ENCODE data around the gene C4orf46.
"Not testable (repeated sequence)": the region's sequence is repeated elsewhere in the genome, so short reads cannot be mapped to it uniquely, and the experiment has no call there.

Gene C4orf46

GRCh38 chr4:158671665-158671914, at the start of gene C4orf46:
C4orf46 (minus strand) TSS chr4:158671887; CDS start chr4:158671801, 86 bp downstream.
- Histone ChIP-seq H3K36me3 (ENCODE audit: insufficient read depth, low read length) (no peaks in the 10 kb centered on the region), H3K9ac (ENCODE audit: low read depth, low read length) (peak within 1 kb of the TSS; percentile 75)

DNA sequence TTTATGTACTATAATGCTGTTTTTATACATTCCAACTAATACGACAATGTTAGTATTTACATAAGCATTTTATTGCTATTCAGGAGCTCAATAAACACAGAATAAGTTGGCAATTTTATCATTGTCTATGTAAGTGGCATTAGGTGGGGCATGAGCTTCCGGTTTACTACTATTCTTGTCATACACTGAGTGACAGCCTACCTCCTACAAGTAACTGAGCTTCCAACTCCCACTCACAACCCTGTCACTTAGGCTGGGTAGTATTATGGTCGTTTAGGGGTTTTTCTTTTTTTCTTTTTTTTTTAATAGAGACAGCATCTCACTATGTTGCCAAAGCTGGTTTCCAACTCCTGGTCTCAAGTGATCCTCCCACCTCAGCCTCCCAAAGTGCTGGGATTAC, 44.1 kb upstream of the C4orf46 start:
- Histone ChIP-seq H3K4me1 (ENCODE audit: insufficient read depth, low read length) (no peaks in the 10 kb centered on the region), H3K9me3 (ENCODE audit: control insufficient read depth, insufficient read depth, low read length) (no peaks in the 10 kb centered on the region), H3K36me3 (ENCODE audit: insufficient read depth, low read length) (peaks cover 4% of the 10 kb centered on the region), H3K9ac (ENCODE audit: low read depth, low read length) (no peak overlapping the region)

More at GRCh38 chr4:158671665-158671914, at the start of gene C4orf46:
- no peaks in the 10 kb centered on the region for H3K9me3 ChIP-seq (ENCODE audit: control insufficient read depth, insufficient read depth, low read length)
- H3K4me1 ChIP-seq (ENCODE audit: insufficient read depth, low read length): peaks cover 4% of the 10 kb centered on the region; the same call in 1 of the 2 replicates

- Histone ChIP-seq H3K4me1 (ENCODE audit: insufficient read depth, low read length) (no peaks in the 10 kb centered on the region), H3K36me3 (ENCODE audit: insufficient read depth, low read length) (peaks cover 4% of the 10 kb centered on the region), H3K9me3 (ENCODE audit: control insufficient read depth, insufficient read depth, low read length) (no peaks in the 10 kb centered on the region), H3K9ac (ENCODE audit: low read depth, low read length) (no peak overlapping the region)
These were observed 43.2 kb upstream of the C4orf46 start for GRCh38 chr4:158714937-158715336.

DNA sequence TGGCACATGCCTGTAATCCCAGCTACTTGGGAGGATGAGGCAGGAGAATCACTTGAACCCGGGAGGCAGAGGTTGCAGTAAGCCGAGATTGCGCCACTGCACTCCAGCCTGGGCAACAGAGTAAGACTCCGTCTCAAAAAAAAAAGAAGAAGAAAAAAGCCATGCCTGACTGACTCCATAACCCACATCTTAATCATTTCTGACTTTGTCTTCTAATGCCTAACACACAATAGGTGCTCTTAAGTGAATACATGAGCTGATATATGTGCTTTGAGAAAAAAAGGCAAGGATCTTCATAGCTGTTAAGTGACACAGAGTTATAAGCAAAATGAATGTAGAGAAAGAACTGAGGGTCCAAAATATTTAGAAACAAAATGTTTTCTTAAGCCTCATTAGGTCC, 40.9 kb upstream of the C4orf46 start:
- H3K36me3 ChIP-seq (ENCODE audit: insufficient read depth, low read length); H3K4me1 ChIP-seq (ENCODE audit: insufficient read depth, low read length); H3K9me3 ChIP-seq (ENCODE audit: control insufficient read depth, insufficient read depth, low read length); H3K9ac ChIP-seq (ENCODE audit: low read depth, low read length): not testable (repeated sequence)

DNA sequence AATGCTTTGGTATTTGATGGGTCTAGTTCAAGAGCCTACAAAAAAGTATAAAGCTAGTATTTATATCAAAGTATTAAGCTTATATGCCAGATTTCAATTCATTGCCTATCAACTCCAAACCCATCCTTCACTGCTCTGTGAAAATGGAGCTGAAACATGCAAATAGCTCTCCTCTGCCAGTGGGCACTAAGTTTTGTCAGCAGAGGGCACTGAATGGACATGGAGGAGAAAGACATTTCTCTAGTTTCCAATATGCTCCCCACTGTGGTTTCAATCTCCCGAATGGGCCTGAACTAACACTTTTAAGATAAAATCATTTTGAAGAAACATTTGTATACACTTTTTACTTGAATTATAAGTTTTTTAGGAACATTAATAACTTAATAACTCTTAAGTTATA, 39.1 kb upstream of the C4orf46 start:
- no peaks in the 10 kb centered on the region for H3K9me3 ChIP-seq (ENCODE audit: control insufficient read depth, insufficient read depth, low read length)
- no peak overlapping the region for H3K9ac ChIP-seq (ENCODE audit: low read depth, low read length)
- H3K4me1 ChIP-seq (ENCODE audit: insufficient read depth, low read length): no peaks in the 10 kb centered on the region
- H3K36me3 ChIP-seq (ENCODE audit: insufficient read depth, low read length): peaks cover 4% of the 10 kb centered on the region; the same call in 1 of the 2 replicates

- Histone ChIP-seq H3K9ac (ENCODE audit: low read depth, low read length) (no peak overlapping the region), H3K4me1 (ENCODE audit: insufficient read depth, low read length) (no peaks in the 10 kb centered on the region), H3K36me3 (ENCODE audit: insufficient read depth, low read length) (no peaks in the 10 kb centered on the region), H3K9me3 (ENCODE audit: control insufficient read depth, insufficient read depth, low read length) (no peaks in the 10 kb centered on the region)
These were observed 32.6 kb upstream of the C4orf46 start for GRCh38 chr4:158704274-158704673.

- Histone ChIP-seq H3K9me3 (ENCODE audit: control insufficient read depth, insufficient read depth, low read length) (no peaks in the 10 kb centered on the region), H3K4me1 (ENCODE audit: insufficient read depth, low read length) (peaks cover 6% of the 10 kb centered on the region), H3K9ac (ENCODE audit: low read depth, low read length) (no peak overlapping the region), H3K36me3 (ENCODE audit: insufficient read depth, low read length) (peaks cover 2% of the 10 kb centered on the region)
These were observed 17.1 kb upstream of the C4orf46 start for GRCh38 chr4:158688813-158689212.

- Histone ChIP-seq H3K4me1 (ENCODE audit: insufficient read depth, low read length) (no peaks in the 10 kb centered on the region), H3K9me3 (ENCODE audit: control insufficient read depth, insufficient read depth, low read length) (no peaks in the 10 kb centered on the region), H3K9ac (ENCODE audit: low read depth, low read length) (no peak overlapping the region), H3K36me3 (ENCODE audit: insufficient read depth, low read length) (no peaks in the 10 kb centered on the region; the same call in 1 of the 2 replicates)
These were observed 10.4 kb upstream of the C4orf46 start for GRCh38 chr4:158682066-158682465.

- no peaks in the 10 kb centered on the region for H3K9me3 ChIP-seq (ENCODE audit: control insufficient read depth, insufficient read depth, low read length)
- H3K9ac ChIP-seq (ENCODE audit: low read depth, low read length): no peak overlapping the region
- no peaks in the 10 kb centered on the region for H3K4me1 ChIP-seq (ENCODE audit: insufficient read depth, low read length)
- no peaks in the 10 kb centered on the region; the same call in 1 of the 2 replicates for H3K36me3 ChIP-seq (ENCODE audit: insufficient read depth, low read length)
These were observed 9.9 kb upstream of the C4orf46 start for GRCh38 chr4:158681629-158682028.

DNA sequence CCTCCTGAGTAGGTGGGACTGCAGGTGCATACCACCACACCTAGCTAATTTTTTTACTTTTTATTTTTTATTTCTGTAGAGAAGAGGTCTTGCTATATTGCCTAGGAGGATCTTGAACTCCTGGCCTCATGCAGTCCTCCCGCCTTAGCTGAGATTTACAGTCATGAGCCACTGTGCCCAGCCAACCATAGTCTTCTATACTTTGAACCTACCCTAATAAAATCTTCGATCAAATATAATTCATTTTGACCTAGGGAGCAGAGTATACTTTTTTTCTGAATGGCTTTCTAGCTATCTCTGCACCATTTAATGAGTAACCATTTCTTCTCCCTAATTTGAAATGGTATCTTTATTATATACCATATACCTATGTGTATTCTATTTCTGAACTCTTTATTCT, 7.1 kb upstream of the C4orf46 start:
- no peaks in the 10 kb centered on the region for H3K9me3 ChIP-seq (ENCODE audit: control insufficient read depth, insufficient read depth, low read length)
- H3K36me3 ChIP-seq (ENCODE audit: insufficient read depth, low read length): no peaks in the 10 kb centered on the region
- no peaks in the 10 kb centered on the region for H3K4me1 ChIP-seq (ENCODE audit: insufficient read depth, low read length)
- H3K9ac ChIP-seq (ENCODE audit: low read depth, low read length): no peak overlapping the region

GRCh38 chr4:158676076-158676475, 4.4 kb upstream of the C4orf46 start:
- Histone ChIP-seq H3K9ac (ENCODE audit: low read depth, low read length) (no peak overlapping the region), H3K4me1 (ENCODE audit: insufficient read depth, low read length) (no peaks in the 10 kb centered on the region), H3K36me3 (ENCODE audit: insufficient read depth, low read length) (no peaks in the 10 kb centered on the region), H3K9me3 (ENCODE audit: control insufficient read depth, insufficient read depth, low read length) (no peaks in the 10 kb centered on the region)

- H3K9me3 ChIP-seq (ENCODE audit: control insufficient read depth, insufficient read depth, low read length): no peaks in the 10 kb centered on the region
- peaks cover 4% of the 10 kb centered on the region; the same call in 1 of the 2 replicates for H3K4me1 ChIP-seq (ENCODE audit: insufficient read depth, low read length)
- H3K36me3 ChIP-seq (ENCODE audit: insufficient read depth, low read length): no peaks in the 10 kb centered on the region
- H3K9ac ChIP-seq (ENCODE audit: low read depth, low read length): no peak overlapping the region
These were observed 1.9 kb upstream of the C4orf46 start for GRCh38 chr4:158673633-158674032.

DNA sequence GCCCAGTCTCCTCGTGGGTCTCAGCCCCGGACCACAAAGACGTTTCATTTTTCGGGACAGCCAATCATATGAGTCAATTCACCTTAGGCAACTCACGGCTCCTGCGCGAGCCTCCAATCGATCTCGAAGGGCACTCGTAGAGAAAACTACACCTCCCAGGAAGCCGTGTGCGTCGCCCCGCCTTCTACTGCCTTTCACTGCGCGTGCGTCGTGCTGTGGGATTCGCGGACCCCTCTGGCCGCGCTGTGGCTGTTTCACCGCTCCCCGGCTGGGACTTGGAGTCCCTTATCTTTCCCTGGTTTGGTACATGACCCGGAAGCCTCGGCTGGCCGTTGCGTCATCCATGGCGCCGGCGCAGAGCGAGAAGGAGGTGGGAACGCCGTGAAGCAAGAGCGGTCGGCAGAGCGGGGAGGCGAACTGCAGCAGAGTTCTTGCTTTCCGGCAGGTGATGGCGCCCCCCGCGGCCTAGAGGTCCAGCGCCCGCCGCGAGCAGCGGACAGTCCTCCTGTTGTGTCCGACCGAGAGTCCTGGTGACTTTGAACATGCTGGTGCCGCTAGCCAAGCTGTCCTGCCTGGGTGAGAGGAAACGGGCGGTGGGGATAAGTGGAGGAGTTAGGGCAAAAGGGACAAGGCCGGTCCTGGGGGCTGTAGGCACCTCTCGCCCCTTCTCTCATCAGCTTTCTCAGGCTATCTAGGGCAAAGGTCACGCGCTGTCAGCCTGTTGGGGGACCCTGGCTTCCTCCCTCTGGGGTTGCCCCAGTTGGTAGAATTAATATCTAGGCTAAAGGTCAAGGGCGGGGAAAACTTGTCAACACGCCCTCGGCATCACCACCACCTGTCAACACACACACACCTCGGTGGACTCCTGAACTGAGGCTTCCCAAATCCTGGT, 474 bp upstream of the C4orf46 start, which contains the start of gene ETFDH:
ETFDH (plus strand) TSS at position 382 of the 892 bp plus-strand sequence; CDS start at position 543, 161 bp downstream.
- Histone ChIP-seq H3K9ac (ENCODE audit: low read depth, low read length) (peak within 1 kb of the TSS; percentile 75), H3K36me3 (ENCODE audit: insufficient read depth, low read length) (no peaks in the 10 kb centered on the region), H3K9me3 (ENCODE audit: control insufficient read depth, insufficient read depth, low read length) (no peaks in the 10 kb centered on the region), H3K4me1 (ENCODE audit: insufficient read depth, low read length) (peaks cover 4% of the 10 kb centered on the region; the same call in 1 of the 2 replicates)

DNA sequence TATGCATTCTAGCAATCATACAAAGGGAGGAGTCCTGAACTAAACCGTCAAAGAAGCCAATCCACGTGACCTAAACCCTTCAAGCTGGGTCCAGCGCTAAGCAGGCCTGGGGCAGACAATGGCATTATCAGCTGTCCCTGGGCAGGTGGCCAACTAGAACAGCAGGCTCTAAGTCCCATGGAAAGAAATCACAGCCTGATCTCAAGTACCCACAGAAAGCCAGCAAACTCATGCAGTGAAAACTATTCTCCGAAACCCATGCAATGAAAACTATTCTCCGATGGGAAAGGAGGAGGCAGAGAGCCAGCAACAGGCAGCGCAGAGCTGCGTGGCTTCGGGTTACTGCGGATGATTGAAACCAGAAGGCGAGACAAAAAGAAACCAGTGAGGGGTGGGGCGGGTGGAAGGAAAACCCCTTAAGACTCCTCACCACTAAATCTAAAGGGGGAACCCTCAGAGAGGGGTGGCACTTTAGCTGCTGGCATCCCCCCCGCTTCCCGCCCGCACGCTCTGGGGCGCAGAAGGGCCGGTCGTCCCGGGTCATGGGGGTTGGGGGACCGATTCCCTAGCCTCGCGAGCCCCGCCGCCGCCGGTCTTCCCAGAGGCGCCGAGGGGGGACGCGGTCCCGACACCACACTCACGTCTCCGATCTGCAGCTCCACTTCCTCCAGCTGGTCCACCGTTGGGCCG, 567 bp downstream of the C4orf46 start:
- Histone ChIP-seq H3K9me3 (ENCODE audit: control insufficient read depth, insufficient read depth, low read length) (no peaks in the 10 kb centered on the region), H3K4me1 (ENCODE audit: insufficient read depth, low read length) (peaks cover 4% of the 10 kb centered on the region; the same call in 1 of the 2 replicates), H3K36me3 (ENCODE audit: insufficient read depth, low read length) (no peaks in the 10 kb centered on the region), H3K9ac (ENCODE audit: low read depth, low read length) (peak overlapping the region; percentile 75)

GRCh38 chr4:158669310-158669709, 2.4 kb downstream of the C4orf46 start:
- Histone ChIP-seq H3K4me1 (ENCODE audit: insufficient read depth, low read length) (peaks cover 4% of the 10 kb centered on the region; the same call in 1 of the 2 replicates), H3K9me3 (ENCODE audit: control insufficient read depth, insufficient read depth, low read length) (no peaks in the 10 kb centered on the region), H3K36me3 (ENCODE audit: insufficient read depth, low read length) (no peaks in the 10 kb centered on the region), H3K9ac (ENCODE audit: low read depth, low read length) (no peak overlapping the region)
